HG03045 (cell line): ENCODE data around the gene RARB.

ENCODE experiments used
- ATAC-seq: cut with Tn5 transposase; IDR thresholded peaks from one replicate; pipeline ENCODE4 v1.9.1; 2021; ENCODE audit warnings: mild to moderate bottlenecking, moderate library complexity; ENCODE audit not compliant: unreplicated experiment

RARB gene

DNA sequence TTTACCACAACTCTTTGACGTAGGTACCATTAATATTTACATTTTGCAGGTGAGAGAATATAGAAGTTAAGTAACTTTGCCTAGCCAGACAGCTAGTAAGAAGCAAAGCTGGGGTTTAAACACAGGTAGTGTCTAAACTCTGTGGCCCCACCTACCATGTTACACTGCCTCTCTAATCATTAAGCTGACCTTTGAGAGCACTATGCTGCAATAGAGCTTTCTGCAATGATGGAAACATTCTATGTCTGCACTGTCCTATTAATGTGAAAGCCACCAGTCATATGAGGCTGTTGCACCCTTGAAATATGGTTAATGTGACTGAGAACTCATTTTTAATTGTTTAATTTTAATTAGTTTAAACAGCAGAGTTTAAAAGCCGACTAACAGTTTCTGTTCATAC, 6.3 kb upstream of the RARB start:
- ATAC-seq: no peak

- no peak for ATAC-seq
These were observed 4.1 kb upstream of the RARB start for GRCh38 chr3:25423780-25424588.

- ATAC-seq: no peak
These were observed 3.4 kb upstream of the RARB start for GRCh38 chr3:25424614-25425013.

DNA sequence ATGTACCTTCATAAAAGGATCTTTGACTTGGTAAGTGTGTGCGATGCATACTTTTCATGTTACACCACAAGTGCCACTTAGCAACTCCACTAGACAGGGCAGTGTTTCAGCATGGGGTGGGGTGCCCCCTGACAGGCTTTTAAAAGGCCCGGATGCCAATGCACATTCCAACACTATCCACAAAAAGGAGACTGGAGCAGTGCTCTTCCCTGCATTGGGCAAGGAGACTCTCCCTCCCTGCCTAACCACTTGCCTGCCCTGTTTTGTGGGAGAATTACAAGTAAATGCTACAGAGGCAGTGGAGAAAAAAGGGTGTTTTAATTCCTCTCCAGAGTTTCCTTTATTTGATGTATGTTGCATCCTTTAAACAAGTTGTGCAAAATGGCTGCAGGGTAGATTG, 1.7 kb upstream of the RARB start:
- ATAC-seq: no peak

GRCh38 chr3:25427155-25427554, 908 bp upstream of the RARB start:
- no peak for ATAC-seq

DNA sequence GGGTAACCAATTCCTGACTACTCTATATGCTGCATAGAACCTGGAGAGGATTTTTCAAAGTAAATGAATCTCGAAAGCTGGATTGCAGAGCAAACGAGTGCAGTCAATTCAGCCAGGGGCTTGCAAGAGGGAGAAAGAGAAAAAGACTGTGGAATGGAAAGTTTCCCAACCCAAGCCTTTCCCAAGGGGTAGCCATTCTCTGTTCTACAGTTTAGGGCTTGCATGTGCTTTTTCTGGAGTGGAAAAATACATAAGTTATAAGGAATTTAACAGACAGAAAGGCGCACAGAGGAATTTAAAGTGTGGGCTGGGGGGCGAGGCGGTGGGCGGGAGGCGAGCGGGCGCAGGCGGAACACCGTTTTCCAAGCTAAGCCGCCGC, 511 bp upstream of the RARB start:
- no peak for ATAC-seq

DNA sequence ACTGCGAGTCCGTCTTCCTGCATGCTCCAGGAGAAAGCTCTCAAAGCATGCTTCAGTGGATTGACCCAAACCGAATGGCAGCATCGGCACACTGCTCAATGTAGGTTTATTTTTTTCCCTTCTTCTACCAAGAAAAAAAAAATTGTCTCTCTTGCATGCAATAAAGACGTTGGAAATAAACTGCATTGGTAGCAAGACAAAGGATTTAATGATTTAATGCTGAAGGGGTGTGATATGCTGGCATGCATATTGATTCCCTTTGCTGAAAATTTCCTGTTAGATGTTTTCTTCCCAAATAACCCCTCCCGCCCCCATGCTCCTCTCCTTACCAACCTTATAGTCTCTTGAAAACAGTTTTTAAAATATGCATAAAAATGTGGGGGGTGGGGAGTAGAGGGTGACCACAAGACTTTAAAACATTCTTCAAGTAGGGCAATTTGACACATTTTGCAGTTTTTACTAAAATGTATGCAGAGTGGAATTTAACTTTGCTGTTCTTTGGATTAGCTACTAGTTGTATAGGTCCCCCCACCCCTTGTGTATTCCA, 799 bp downstream of the RARB start:
- ATAC-seq: no peak

GRCh38 chr3:25429361-25430286, 1.6 kb downstream of the RARB start:
- ATAC-seq: no peak

- ATAC-seq: no peak
These were observed 2.3 kb downstream of the RARB start for GRCh38 chr3:25430287-25430934.

DNA sequence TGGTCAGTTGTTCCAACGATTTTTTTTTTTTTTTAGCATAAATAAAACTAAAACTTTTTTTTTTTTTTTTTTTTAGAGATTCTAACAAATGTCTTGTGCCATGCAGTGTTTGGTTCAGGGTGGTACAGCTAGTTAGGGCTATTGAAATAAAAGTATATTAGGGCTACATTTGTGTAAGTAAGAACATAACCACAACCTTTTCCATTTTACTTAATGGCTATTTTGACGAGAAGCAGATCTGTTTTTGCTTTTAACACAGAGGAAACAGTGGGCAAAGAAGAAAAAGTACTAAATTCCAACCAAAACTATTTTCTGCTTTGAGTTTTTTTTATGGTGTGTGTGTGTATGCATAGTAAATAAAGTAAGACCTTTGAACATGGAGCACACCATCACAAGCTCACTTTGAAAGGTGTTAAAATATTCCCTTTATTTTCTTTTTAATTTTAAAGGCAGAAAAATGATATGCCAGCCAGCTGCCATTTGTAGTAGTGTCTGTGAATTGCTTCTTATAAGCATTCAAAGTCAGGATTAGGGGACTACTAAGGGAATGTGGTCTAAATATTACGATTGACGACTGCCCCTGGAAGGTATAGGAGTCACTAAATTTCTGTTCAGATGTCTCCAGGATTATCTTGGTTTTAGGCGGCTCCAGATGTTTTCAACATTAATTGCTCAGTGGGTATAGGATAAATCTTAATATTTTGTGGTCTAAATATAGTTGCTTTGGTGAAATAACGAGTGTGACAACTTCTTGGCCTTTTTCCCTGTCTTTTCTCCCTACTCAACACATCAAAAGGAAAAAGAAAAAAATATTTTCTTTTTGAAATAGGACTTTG, 3.1 kb downstream of the RARB start:
- ATAC-seq: no peak

GRCh38 chr3:25432176-25432720, 4.2 kb downstream of the RARB start:
- ATAC-seq: no peak

GRCh38 chr3:25433106-25433505, 5.0 kb downstream of the RARB start:
- ATAC-seq: no peak

- no peak for ATAC-seq
These were observed 5.8 kb downstream of the RARB start for GRCh38 chr3:25433868-25434267.

GRCh38 chr3:25437953-25438352, 9.9 kb downstream of the RARB start:
- ATAC-seq: no peak

DNA sequence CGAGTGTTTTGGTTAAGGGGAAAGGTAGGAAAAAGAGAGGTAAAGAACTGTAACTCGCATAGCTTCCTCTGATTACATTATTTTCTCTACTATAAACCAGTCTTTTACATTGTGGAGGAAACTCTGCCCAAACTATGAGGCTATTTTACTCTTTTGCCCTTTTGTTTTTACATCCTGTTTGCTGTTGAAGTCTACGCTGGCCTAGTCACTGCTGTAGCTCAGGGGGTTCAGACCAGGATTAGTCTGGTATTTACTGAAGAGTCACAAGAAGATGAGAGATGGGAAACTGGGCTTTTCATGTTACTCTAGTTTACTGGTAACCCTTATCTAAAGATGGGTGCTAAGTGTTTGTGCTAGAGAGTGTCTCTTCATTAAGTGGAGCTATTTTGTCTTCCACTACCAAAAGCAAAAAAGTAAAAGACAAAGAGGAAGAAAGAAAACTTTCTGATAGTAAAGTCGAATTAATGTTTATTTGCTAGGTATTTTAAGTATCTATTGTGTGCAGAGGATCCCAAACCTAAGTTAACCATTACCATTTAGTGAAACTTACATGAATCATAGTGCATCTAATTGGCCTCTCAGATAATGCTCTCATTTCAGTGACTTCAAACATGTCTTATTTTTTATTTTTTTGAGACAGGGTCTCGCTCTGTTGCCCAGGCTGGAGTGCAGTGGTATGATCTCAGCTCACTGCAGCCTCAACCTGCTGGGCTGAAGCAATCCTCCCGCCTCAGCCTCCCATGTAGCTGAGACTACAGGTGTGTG, 10.9 kb downstream of the RARB start:
- no peak for ATAC-seq

GRCh38 chr3:25441234-25441856, 13.3 kb downstream of the RARB start:
- no peak for ATAC-seq

GRCh38 chr3:25442486-25442885, 14.4 kb downstream of the RARB start:
- ATAC-seq: no peak

DNA sequence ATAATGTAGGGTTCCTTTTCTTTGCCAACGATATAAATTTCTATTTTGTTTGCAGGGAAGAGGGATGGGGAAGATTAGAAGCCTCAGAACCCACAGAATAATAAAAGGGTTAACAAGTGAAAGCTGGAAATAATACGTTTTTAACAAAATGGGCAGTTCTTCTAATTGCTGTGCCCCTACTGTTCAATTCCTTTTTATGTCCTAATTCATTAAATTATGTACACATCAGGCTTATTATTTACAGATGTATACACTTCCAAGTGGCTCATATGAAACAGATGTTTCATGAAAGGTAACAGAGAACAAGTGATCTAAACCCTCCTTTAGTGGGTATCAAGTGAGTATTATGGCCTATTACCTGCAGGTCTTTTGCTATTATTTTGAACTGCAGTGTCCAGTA, 16.2 kb downstream of the RARB start:
- no peak for ATAC-seq

GRCh38 chr3:25445731-25446130, 17.7 kb downstream of the RARB start:
- no peak for ATAC-seq
